Measurements from ENCODE around the gene CCDC12. TPM values are rescaled to one million over a fixed set of nuclear protein-coding genes. Genes with fewer than 3 reads are reported as not detected.

Gene CCDC12
- total and polyA plus RNA-seq, 2 of the 13 experiments (the other 11 are each of a cell fraction or from before 2014, with no cell fraction given): 30.1 to 49.5 TPM

DNA sequence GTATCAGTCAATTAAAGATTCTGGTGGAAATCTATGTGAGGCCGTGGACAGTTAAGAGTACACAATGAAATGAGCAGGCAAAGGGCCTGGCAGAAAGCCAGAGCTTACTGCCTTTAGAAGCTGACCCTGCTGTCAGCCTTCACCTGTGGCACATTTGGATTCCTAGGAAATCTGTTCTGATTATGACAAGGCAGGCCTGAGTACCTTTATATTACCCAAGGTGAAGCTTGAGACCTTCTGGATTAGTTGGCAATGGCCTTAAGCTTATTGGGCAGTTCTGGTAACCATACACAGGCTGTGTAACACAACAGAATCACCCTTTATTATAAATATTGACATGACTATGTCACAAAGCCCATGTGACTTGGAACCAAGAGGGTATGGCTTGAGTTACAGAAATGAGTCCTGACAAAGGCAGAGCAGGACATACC, 46.1 kb upstream of the CCDC12 start (continued):
- TF ChIP-seq, protein P1, sequence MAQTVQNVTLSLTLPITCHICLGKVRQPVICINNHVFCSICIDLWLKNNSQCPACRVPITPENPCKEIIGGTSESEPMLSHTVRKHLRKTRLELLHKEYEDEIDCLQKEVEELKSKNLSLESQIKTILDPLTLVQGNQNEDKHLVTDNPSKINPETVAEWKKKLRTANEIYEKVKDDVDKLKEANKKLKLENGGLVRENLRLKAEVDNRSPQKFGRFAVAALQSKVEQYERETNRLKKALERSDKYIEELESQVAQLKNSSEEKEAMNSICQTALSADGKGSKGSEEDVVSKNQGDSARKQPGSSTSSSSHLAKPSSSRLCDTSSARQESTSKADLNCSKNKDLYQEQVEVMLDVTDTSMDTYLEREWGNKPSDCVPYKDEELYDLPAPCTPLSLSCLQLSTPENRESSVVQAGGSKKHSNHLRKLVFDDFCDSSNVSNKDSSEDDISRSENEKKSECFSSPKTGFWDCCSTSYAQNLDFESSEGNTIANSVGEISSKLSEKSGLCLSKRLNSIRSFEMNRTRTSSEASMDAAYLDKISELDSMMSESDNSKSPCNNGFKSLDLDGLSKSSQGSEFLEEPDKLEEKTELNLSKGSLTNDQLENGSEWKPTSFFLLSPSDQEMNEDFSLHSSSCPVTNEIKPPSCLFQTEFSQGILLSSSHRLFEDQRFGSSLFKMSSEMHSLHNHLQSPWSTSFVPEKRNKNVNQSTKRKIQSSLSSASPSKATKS (CRISPR knock-in tag; IDR thresholded peaks at IDR 0.05): no peak
- TF ChIP-seq, protein P2, sequence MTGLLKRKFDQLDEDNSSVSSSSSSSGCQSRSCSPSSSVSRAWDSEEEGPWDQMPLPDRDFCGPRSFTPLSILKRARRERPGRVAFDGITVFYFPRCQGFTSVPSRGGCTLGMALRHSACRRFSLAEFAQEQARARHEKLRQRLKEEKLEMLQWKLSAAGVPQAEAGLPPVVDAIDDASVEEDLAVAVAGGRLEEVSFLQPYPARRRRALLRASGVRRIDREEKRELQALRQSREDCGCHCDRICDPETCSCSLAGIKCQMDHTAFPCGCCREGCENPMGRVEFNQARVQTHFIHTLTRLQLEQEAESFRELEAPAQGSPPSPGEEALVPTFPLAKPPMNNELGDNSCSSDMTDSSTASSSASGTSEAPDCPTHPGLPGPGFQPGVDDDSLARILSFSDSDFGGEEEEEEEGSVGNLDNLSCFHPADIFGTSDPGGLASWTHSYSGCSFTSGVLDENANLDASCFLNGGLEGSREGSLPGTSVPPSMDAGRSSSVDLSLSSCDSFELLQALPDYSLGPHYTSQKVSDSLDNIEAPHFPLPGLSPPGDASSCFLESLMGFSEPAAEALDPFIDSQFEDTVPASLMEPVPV (CRISPR knock-in tag; IDR thresholded peaks at IDR 0.05): no peak
- TF ChIP-seq ZNF737 (CRISPR knock-in tag; IDR thresholded peaks at IDR 0.05; ENCODE audit: borderline replicate concordance): no peak
- no peak for TF ChIP-seq FOXA1 (IDR thresholded peaks at IDR 0.05)
- no peak for TF ChIP-seq FOXA1 (CRISPR knock-in tag; IDR thresholded peaks at IDR 0.05)
- no peak for TF ChIP-seq SP4 (CRISPR knock-in tag; IDR thresholded peaks at IDR 0.05)
- TF ChIP-seq POLR2AphosphoS2 (IDR thresholded peaks at IDR 0.05; ENCODE audit: low read depth, low read length): no peak
- TF ChIP-seq ZNF468 (CRISPR knock-in tag; IDR thresholded peaks at IDR 0.05): no peak
- TF ChIP-seq, protein P3, sequence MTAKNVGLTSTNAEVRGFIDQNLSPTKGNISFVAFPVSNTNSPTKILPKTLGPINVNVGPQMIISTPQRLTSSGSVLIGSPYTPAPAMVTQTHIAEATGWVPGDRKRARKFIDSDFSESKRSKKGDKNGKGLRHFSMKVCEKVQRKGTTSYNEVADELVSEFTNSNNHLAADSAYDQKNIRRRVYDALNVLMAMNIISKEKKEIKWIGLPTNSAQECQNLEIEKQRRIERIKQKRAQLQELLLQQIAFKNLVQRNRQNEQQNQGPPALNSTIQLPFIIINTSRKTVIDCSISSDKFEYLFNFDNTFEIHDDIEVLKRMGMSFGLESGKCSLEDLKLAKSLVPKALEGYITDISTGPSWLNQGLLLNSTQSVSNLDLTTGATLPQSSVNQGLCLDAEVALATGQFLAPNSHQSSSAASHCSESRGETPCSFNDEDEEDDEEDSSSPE (CRISPR knock-in tag; IDR thresholded peaks at IDR 0.05): no peak
- TF ChIP-seq ZSCAN25 (CRISPR knock-in tag; IDR thresholded peaks at IDR 0.05): no peak
- TF ChIP-seq, protein P4, sequence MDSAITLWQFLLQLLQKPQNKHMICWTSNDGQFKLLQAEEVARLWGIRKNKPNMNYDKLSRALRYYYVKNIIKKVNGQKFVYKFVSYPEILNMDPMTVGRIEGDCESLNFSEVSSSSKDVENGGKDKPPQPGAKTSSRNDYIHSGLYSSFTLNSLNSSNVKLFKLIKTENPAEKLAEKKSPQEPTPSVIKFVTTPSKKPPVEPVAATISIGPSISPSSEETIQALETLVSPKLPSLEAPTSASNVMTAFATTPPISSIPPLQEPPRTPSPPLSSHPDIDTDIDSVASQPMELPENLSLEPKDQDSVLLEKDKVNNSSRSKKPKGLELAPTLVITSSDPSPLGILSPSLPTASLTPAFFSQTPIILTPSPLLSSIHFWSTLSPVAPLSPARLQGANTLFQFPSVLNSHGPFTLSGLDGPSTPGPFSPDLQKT (CRISPR knock-in tag; IDR thresholded peaks at IDR 0.05; ENCODE audit: borderline replicate concordance): no peak
